ENCODE results near the gene BAIAP3. TPM values are rescaled to one million over a fixed set of nuclear protein-coding genes. Genes with fewer than 3 reads are reported as not detected.
A peak's percentile ranks its signal among the peaks of the same experiment; 100 is the strongest.

Gene BAIAP3
- total RNA-seq, 6 experiments from 2014 or later, result 5.4 to 7.6 (median 5.8) TPM

- ATAC-seq (peak in 2 of 4 donors; percentile 7 to 17), DNase-seq (peak in 2 of 3 donors; percentile 67 to 70)
- Histone ChIP-seq H3K4me1 (peaks cover 0 to 24% (median 11%) of the 10 kb centered on the region in 4 donors), H3K27ac (peak overlapping the region in 2 of 3 donors; percentile 33 to 100), H3K36me3 (peaks cover 0 to 18% (median 3%) of the 10 kb centered on the region in 4 donors), H3K27me3 (no peaks in the 10 kb centered on the region), H3K9me3 (no peaks in the 10 kb centered on the region), H3K4me3 (peak overlapping the region; percentile 67 to 85 (median 68))
- TF ChIP-seq POLR2A (IDR thresholded peaks at IDR 0.05) (no peak), CTCF (IDR thresholded peaks at IDR 0.05) (no peak)
- intact Hi-C loops (cut with DNase I), result no loop called here
- 0% methylated on average over 45 of the region's 77 CpGs for WGBS (ENCODE audit: insufficient coverage, low coverage, low lambda C conversion rate, missing lambda C conversion rate)
Observed at GRCh38 chr16:1309888-1310831, 23.3 kb upstream of the BAIAP3 start.

- intact Hi-C loops (cut with DNase I), result no loop called here
- TF ChIP-seq POLR2A (IDR thresholded peaks at IDR 0.05) (no peak), CTCF (IDR thresholded peaks at IDR 0.05) (no peak)
- ATAC-seq, result no peak
Observed at GRCh38 chr16:1310832-1311200, 22.6 kb upstream of the BAIAP3 start.

GRCh38 chr16:1311212-1311737 lies 22.2 kb upstream of the BAIAP3 start:
- peaks cover 0 to 24% (median 11%) of the 10 kb centered on the region in 4 donors for H3K4me1 ChIP-seq
- no peaks in the 10 kb centered on the region for H3K27me3 ChIP-seq
- peak overlapping the region; percentile 67 to 85 (median 68) for H3K4me3 ChIP-seq
- intact Hi-C loops (cut with DNase I), result no loop called here
- WGBS (ENCODE audit: insufficient coverage, low coverage, low lambda C conversion rate, missing lambda C conversion rate), result 0% methylated on average over 6 of the region's 13 CpGs
- ATAC-seq, result no peak
- peak overlapping the region in 1 of 3 donors; percentile 3 for H3K27ac ChIP-seq
- TF ChIP-seq CTCF (IDR thresholded peaks at IDR 0.05) (no peak), POLR2A (IDR thresholded peaks at IDR 0.05) (no peak)
- H3K9me3 ChIP-seq, result no peaks in the 10 kb centered on the region
- peak in 1 of 3 donors; percentile 48 for DNase-seq
- peaks cover 0 to 29% (median 10%) of the 10 kb centered on the region in 4 donors for H3K36me3 ChIP-seq

More at GRCh38 chr16:1310832-1311200, 22.6 kb upstream of the BAIAP3 start:
- peak in 1 of 3 donors; percentile 46 for DNase-seq
- 2% methylated on average over 6 of the region's 14 CpGs for WGBS (ENCODE audit: insufficient coverage, low coverage, low lambda C conversion rate, missing lambda C conversion rate)
- Histone ChIP-seq H3K36me3 (peaks cover 0 to 25% (median 6%) of the 10 kb centered on the region in 4 donors), H3K27ac (peak overlapping the region in 1 of 3 donors; percentile 100), H3K9me3 (no peaks in the 10 kb centered on the region), H3K4me1 (peaks cover 0 to 24% (median 11%) of the 10 kb centered on the region in 4 donors), H3K4me3 (peak overlapping the region; percentile 67 to 85 (median 68)), H3K27me3 (no peaks in the 10 kb centered on the region)

- Histone ChIP-seq H3K9me3 (no peaks in the 10 kb centered on the region), H3K27me3 (no peaks in the 10 kb centered on the region), H3K4me3 (peak overlapping the region in 2 of 3 donors; percentile 67 to 85), H3K4me1 (peaks cover 0 to 24% (median 11%) of the 10 kb centered on the region in 4 donors), H3K27ac (peak overlapping the region in 1 of 3 donors; percentile 3), H3K36me3 (peaks cover 0 to 35% (median 14%) of the 10 kb centered on the region in 4 donors)
- ATAC-seq (no peak), DNase-seq (peak in 1 of 3 donors; percentile 50)
- intact Hi-C loops (cut with DNase I), result no loop called here
- TF ChIP-seq CTCF (IDR thresholded peaks at IDR 0.05) (no peak), POLR2A (IDR thresholded peaks at IDR 0.05) (no peak)
- WGBS (ENCODE audit: insufficient coverage, low coverage, low lambda C conversion rate, missing lambda C conversion rate), result 7% methylated on average over 5 of the region's 35 CpGs
Observed at GRCh38 chr16:1311738-1312466, 21.5 kb upstream of the BAIAP3 start.

Data from right lobe of liver (tissue), 6 donors.